ENCODE data around the gene ZNF865. TPM values are rescaled to one million over a fixed set of nuclear protein-coding genes. Genes with fewer than 3 reads are reported as not detected.

ZNF865 gene
- total RNA-seq, 2 donors from 2014 or later, result 18.4 to 21.0 TPM

GRCh38 chr19:55654868-55655647, 49.6 kb downstream of the ZNF865 start, which contains the start of gene U2AF2:
Gene U2AF2, plus strand, starts transcription at chr19:55655035. Its CDS starts 70 bp downstream, at chr19:55655105.
- peak within 1 kb of the TSS; percentile 98 to 99 for H3K27ac ChIP-seq
- H3K4me3 ChIP-seq, result peak within 1 kb of the TSS; percentile 88 to 94
- H3K27me3 ChIP-seq (replicated peaks; ENCODE audit: insufficient read depth), result no peaks in the 10 kb centered on the region
- intact Hi-C loops (cut with DNase I), result loop anchor here (10.0 kb wide), 1 partner anchor 540 kb away; the partner anchor contains the start of gene PPP1R12C
- TF ChIP-seq POLR2AphosphoS5 (IDR thresholded peaks at IDR 0.05), result peak; percentile 48
- TF ChIP-seq POLR2A (IDR thresholded peaks at IDR 0.05), result peak; percentile 62
- TF ChIP-seq CTCF (IDR thresholded peaks at IDR 0.05), result peak in 1 of 4 experiments; percentile 18
- H3K9me3 ChIP-seq, result no peaks in the 10 kb centered on the region
- peaks cover 28% of the 10 kb centered on the region for H3K4me1 ChIP-seq (replicated peaks)
- no peaks in the 10 kb centered on the region for H3K36me3 ChIP-seq
- DNase-seq (ENCODE audit: low spot score), result peak; percentile 94
- 0% methylated on average over 51 of the region's 95 CpGs for WGBS

- intact Hi-C loops (cut with DNase I), result loop anchor here (10.0 kb wide), 1 partner anchor 541 kb away; the partner anchor contains the start of gene PPP1R12C
- Histone ChIP-seq H3K4me3 (peak overlapping the region; percentile 88 to 94), H3K27ac (peak overlapping the region; percentile 98 to 99), H3K9me3 (no peaks in the 10 kb centered on the region), H3K27me3 (replicated peaks; ENCODE audit: insufficient read depth) (no peaks in the 10 kb centered on the region), H3K36me3 (peaks cover 0 to 3% of the 10 kb centered on the region in 2 donors), H3K4me1 (replicated peaks) (peaks cover 28% of the 10 kb centered on the region)
- no peak for DNase-seq (ENCODE audit: low spot score)
- TF ChIP-seq POLR2AphosphoS5 (IDR thresholded peaks at IDR 0.05) (no peak), POLR2A (IDR thresholded peaks at IDR 0.05) (no peak), CTCF (IDR thresholded peaks at IDR 0.05) (no peak)
- WGBS, result under 1% methylated on average over 19 of the region's 19 CpGs
These were observed 50.2 kb downstream of the ZNF865 start for GRCh38 chr19:55655648-55656040.

- H3K9me3 ChIP-seq, result no peaks in the 10 kb centered on the region
- 46% methylated on average over 7 of the region's 7 CpGs for WGBS
- H3K4me3 ChIP-seq, result peak overlapping the region; percentile 88 to 94
- peaks cover 0 to 3% of the 10 kb centered on the region in 2 donors for H3K36me3 ChIP-seq
- no peak overlapping the region for H3K27ac ChIP-seq
- no peaks in the 10 kb centered on the region for H3K27me3 ChIP-seq (replicated peaks; ENCODE audit: insufficient read depth)
- intact Hi-C loops (cut with DNase I), result loop anchor here (10.0 kb wide), 1 partner anchor 542 kb away; the partner anchor contains the start of gene PPP1R12C
- peaks cover 28% of the 10 kb centered on the region for H3K4me1 ChIP-seq (replicated peaks)
- no peak for TF ChIP-seq POLR2AphosphoS5 (IDR thresholded peaks at IDR 0.05)
- TF ChIP-seq CTCF (IDR thresholded peaks at IDR 0.05), result no peak
- TF ChIP-seq POLR2A (IDR thresholded peaks at IDR 0.05), result no peak
- no peak for DNase-seq (ENCODE audit: low spot score)
These were observed 51.1 kb downstream of the ZNF865 start for GRCh38 chr19:55656552-55656951.

- Histone ChIP-seq H3K27me3 (replicated peaks; ENCODE audit: insufficient read depth) (no peaks in the 10 kb centered on the region), H3K27ac (no peak overlapping the region), H3K9me3 (no peaks in the 10 kb centered on the region), H3K36me3 (peaks cover 3 to 5% of the 10 kb centered on the region in 2 donors), H3K4me3 (peak overlapping the region; percentile 88 to 94), H3K4me1 (replicated peaks) (peaks cover 28% of the 10 kb centered on the region)
- 35% methylated on average over 18 of the region's 18 CpGs for WGBS
- TF ChIP-seq CTCF (IDR thresholded peaks at IDR 0.05) (no peak), POLR2A (IDR thresholded peaks at IDR 0.05) (no peak), POLR2AphosphoS5 (IDR thresholded peaks at IDR 0.05) (no peak)
- intact Hi-C loops (cut with DNase I), result loop anchor here (10.0 kb wide), 1 partner anchor 542 kb away; the partner anchor contains the start of gene PPP1R12C
- DNase-seq (ENCODE audit: low spot score), result peak; percentile 51
These were observed 51.7 kb downstream of the ZNF865 start for GRCh38 chr19:55656988-55657747.
